ENCODE measurements around the gene CYTH1. TPM values are rescaled to one million over a fixed set of nuclear protein-coding genes. Genes with fewer than 3 reads are reported as not detected.
A peak's percentile ranks its signal among the peaks of the same experiment; 100 is the strongest.

The CYTH1 gene
- total RNA-seq, 1 experiment from 2014 or later = 34.0 TPM

GRCh38 chr17:78704594-78704993, 77.5 kb downstream of the CYTH1 start:
- Histone ChIP-seq H3K9me3 (replicated peaks) (no peaks in the 10 kb centered on the region), H3K4me3 (no peak overlapping the region), H3K27ac (no peak overlapping the region), H3K36me3 (peaks cover 13% of the 10 kb centered on the region; the same call in 1 of the 2 replicates), H3K4me1 (peaks cover 18% of the 10 kb centered on the region), H3K27me3 (no peaks in the 10 kb centered on the region)
- DNase-seq = no peak

DNA sequence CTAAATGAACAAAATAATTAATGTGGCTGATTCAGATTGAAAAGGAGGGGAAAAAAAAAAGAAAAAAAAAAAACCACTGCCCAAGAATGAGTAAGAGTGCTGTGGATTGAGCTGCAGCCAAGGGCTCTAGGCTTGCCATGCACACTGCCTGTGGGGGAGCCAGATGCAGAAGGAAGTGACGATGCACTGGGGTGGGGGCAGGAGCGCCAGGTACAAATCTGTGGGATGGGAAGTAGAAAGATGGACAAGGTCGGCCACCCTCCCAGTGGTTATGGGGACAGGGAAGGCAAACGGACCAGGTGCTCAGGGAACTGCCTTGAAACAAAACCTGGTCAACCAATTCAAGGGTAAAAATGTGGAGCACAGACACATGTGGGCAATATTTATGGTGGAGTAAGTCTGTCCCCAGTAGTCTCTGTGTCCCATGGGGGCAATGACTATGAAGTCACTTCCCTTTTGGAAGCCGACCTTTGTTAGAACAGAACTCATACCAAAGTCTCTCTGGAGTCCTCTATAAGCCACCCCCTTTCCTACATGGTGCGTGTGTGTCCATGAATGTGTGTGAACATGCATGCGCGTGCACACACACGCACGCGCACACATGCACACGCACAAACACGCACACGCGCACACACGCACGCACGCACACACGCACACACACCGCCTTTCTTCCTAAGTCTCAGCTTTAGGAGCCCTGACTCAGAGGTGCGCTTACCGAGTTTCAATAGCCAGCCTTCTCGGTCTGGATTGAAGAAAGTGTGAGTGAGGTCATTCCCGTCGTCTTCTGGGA, 84.3 kb downstream of the CYTH1 start:
- Histone ChIP-seq H3K9me3 (replicated peaks) (no peaks in the 10 kb centered on the region), H3K27ac (no peak overlapping the region), H3K4me1 (no peaks in the 10 kb centered on the region), H3K36me3 (peaks cover 24% of the 10 kb centered on the region), H3K4me3 (no peak overlapping the region), H3K27me3 (no peaks in the 10 kb centered on the region)
- no peak for DNase-seq

DNA sequence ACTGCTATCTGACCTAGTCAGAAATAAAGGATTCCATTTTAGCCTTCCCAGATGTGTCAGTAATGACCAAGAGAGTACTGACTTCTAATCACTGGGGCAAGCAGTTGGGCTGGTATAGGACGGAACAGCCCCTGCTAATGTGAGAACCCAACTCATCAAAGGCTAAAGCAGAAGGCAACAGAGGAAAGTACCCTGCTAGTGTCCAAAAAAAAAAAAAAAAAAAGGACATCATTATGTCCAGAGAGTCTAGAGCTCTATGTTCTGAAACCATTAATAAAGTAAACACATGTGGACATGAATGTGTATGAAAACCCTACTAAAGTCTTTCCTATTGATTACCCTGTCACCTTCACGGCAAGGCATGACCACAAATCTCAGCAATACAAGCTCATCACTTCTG, 85.0 kb downstream of the CYTH1 start:
- Histone ChIP-seq H3K36me3 (peaks cover 24% of the 10 kb centered on the region), H3K4me1 (no peaks in the 10 kb centered on the region), H3K4me3 (no peak overlapping the region), H3K27ac (no peak overlapping the region), H3K9me3 (replicated peaks) (no peaks in the 10 kb centered on the region), H3K27me3 (no peaks in the 10 kb centered on the region)
- no peak for DNase-seq

DNA sequence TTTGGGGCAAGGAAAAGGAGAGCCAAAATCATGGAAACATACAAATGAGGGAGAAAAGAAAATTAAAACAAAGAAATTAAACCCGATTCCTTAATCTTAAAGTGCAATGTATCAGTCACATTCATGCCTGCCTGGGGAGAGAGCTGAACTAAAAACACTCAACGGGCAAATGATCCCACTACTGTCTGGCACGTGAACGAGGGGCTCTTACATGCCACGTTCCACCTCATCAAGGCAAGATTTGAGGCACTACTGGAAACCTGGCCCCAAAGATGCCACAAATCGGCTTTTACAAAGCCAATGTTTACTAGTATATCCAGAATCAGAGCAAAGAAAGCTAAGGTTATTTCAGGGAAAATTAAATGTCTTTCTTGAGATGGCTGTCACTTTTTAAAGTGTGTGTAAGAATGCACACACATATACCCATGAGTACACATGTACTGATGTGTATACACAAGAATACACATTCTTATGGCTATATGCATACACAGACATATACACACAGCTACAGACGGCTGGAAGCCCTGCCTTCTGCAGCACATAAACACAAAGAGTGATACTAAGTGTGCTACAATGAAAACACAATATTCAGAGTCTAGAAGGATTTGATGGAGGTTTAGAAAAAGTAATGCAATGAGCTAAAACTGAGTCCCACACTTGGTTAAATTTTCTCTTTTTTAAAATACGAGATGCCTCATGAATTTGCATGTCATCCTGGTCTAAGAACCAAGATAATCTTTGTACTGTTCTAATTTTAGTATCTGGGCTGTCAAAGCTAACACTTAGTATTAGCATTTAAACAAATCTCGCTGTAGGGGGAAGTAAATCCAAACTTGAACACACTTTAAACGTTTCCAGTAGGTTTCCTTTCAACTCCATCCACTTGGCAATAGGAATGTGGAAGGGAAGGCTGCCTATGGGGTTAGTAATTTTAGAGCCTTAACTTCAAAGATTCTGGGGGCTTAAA, 85.8 kb downstream of the CYTH1 start:
- no peaks in the 10 kb centered on the region for H3K9me3 ChIP-seq (replicated peaks)
- H3K27me3 ChIP-seq = no peaks in the 10 kb centered on the region
- H3K27ac ChIP-seq = no peak overlapping the region
- H3K4me1 ChIP-seq = no peaks in the 10 kb centered on the region
- H3K36me3 ChIP-seq = peaks cover 18% of the 10 kb centered on the region
- DNase-seq = no peak
- no peak overlapping the region for H3K4me3 ChIP-seq

- H3K9me3 ChIP-seq (replicated peaks) = no peaks in the 10 kb centered on the region
- H3K4me1 ChIP-seq = no peaks in the 10 kb centered on the region
- H3K27me3 ChIP-seq = no peaks in the 10 kb centered on the region
- no peak overlapping the region for H3K27ac ChIP-seq
- no peak for DNase-seq
- H3K4me3 ChIP-seq = no peak overlapping the region
- peaks cover 14% of the 10 kb centered on the region for H3K36me3 ChIP-seq
Observed at GRCh38 chr17:78694805-78695531, 87.1 kb downstream of the CYTH1 start.

- Histone ChIP-seq H3K4me3 (no peak overlapping the region), H3K36me3 (peaks cover 10% of the 10 kb centered on the region), H3K9me3 (replicated peaks) (no peaks in the 10 kb centered on the region), H3K27me3 (no peaks in the 10 kb centered on the region), H3K4me1 (no peaks in the 10 kb centered on the region), H3K27ac (no peak overlapping the region)
- DNase-seq = no peak
Observed at GRCh38 chr17:78693346-78694083, 88.6 kb downstream of the CYTH1 start.

DNA sequence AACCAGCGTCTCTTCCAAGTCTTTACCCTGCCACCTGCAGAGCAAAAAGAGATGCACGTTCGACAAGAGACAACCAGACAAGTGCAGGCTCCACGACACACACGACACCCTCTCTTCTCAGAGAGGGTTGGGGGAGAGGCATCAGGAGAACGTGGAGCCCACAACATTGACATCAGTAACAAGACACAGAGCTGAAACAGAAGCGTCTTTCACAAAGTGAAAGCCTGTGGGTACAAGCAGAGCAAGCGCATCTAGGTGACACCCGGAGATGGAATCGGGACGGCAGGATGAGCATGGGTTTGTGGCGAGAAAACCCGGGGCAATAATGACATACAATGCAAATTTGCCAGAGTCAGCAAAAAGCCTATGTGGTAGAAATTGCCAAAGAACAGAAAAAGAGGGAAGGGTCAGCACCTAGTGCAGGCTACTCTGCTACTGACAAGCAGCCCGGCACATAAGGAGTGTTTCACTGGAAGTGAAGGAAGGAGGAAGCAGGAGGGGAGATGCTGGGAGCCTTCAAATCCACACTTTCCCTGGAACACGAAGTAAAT, 89.5 kb downstream of the CYTH1 start:
- Histone ChIP-seq H3K9me3 (replicated peaks) (no peaks in the 10 kb centered on the region), H3K27ac (no peak overlapping the region), H3K27me3 (no peaks in the 10 kb centered on the region), H3K4me3 (no peak overlapping the region), H3K4me1 (no peaks in the 10 kb centered on the region), H3K36me3 (peaks cover 19% of the 10 kb centered on the region; the same call in 1 of the 2 replicates)
- DNase-seq = no peak

GRCh38 chr17:78689029-78689428, 93.0 kb downstream of the CYTH1 start:
- DNase-seq = no peak
- Histone ChIP-seq H3K27me3 (no peaks in the 10 kb centered on the region), H3K4me1 (no peaks in the 10 kb centered on the region), H3K9me3 (replicated peaks) (no peaks in the 10 kb centered on the region; the same call in 1 of the 2 replicates), H3K4me3 (no peak overlapping the region), H3K27ac (no peak overlapping the region), H3K36me3 (peaks cover 27% of the 10 kb centered on the region)

GRCh38 chr17:78687944-78688343, 94.1 kb downstream of the CYTH1 start:
- H3K4me1 ChIP-seq = peaks cover 10% of the 10 kb centered on the region

DNA sequence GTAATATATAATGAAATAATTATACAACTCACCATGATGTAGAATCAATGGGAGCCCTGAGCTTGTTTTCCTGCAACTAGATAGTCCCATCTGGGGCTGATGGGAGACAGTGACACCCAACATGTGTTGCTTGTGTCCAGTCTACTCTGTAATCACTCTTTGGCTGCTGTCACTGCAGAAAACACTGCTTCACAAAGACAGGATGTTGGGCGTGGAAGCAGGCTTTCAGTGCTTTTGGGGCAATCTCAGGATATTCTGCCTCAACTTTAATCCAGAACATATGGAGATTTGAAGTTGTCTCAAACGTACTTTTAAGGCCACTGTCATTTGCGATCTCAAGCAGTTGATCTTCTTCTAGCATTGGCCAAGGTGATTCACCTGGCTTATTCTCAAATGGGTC, 94.9 kb downstream of the CYTH1 start:
- Histone ChIP-seq H3K4me1 (peaks cover 16% of the 10 kb centered on the region), H3K36me3 (peaks cover 25% of the 10 kb centered on the region)

More at GRCh38 chr17:78687944-78688343, 94.1 kb downstream of the CYTH1 start:
- Histone ChIP-seq H3K9me3 (replicated peaks) (no peaks in the 10 kb centered on the region; the same call in 1 of the 2 replicates), H3K4me3 (no peak overlapping the region), H3K36me3 (peaks cover 26% of the 10 kb centered on the region), H3K27me3 (no peaks in the 10 kb centered on the region), H3K27ac (no peak overlapping the region)
- DNase-seq = no peak

GRCh38 chr17:78684026-78684425, 98.0 kb downstream of the CYTH1 start:
- H3K27ac ChIP-seq = no peak overlapping the region
- no peak overlapping the region for H3K4me3 ChIP-seq
- peaks cover 23% of the 10 kb centered on the region for H3K4me1 ChIP-seq
- no peak for DNase-seq
- H3K27me3 ChIP-seq = no peaks in the 10 kb centered on the region
- no peaks in the 10 kb centered on the region; the same call in 1 of the 2 replicates for H3K9me3 ChIP-seq (replicated peaks)
- H3K36me3 ChIP-seq = peaks cover 25% of the 10 kb centered on the region

More for the DNA sequence above, 94.9 kb downstream of the CYTH1 start:
- DNase-seq = no peak
- no peak overlapping the region for H3K4me3 ChIP-seq
- H3K27ac ChIP-seq = no peak overlapping the region
- no peaks in the 10 kb centered on the region for H3K27me3 ChIP-seq
- H3K9me3 ChIP-seq (replicated peaks) = no peaks in the 10 kb centered on the region; the same call in 1 of the 2 replicates

DNA sequence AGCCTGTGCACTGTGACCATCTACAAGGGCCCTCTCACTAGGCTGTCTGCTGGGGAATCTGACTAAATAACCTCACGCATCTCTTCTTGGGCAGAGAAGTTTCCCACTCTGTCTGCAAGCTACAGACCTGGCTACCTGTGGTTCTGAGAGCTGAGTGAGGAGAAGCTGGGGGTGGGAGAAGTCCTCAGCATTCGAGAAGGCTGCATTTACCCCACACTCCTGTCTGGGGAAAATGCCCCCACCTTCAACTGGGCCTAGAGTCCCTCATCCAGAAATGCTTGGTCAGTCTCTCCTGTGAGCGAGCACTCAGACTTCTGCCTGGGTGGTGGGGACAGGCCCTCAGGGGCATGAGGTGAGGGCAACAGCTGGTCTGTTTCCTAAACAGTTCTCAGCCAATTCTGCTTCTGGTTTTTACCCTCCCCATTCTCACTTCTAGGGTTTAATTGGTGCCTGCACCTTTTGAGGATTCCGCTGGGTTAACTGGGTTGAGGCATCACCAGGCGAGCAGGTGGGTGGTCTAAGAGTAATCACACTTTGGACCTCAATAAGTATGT, 98.6 kb downstream of the CYTH1 start:
- peaks cover 21% of the 10 kb centered on the region for H3K36me3 ChIP-seq

DNA sequence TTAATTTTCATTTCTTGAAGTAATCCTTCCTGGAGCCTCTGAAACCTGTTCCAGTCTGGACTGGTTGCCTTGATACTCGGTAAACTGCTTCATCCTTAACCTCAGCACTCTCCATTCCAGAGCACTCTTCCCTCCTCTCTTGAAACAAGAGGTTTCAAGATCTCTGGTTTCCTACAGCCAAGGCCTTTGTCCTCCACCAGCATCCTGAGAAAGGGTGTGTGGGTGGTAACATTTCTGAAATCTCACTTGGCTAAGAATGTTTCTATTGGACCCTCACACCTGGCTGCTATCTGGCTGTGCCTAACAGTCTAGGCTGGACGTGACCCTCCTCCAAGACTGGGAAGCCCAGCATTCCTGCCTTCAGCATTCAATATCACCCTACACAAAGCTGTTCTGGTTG, 99.7 kb downstream of the CYTH1 start:
- H3K27ac ChIP-seq = no peak overlapping the region
- peaks cover 10% of the 10 kb centered on the region for H3K36me3 ChIP-seq
- DNase-seq = no peak

More for the DNA sequence above, 98.6 kb downstream of the CYTH1 start:
- DNase-seq = peak in 1 of 2 experiments; percentile 46
- Histone ChIP-seq H3K4me1 (peaks cover 23% of the 10 kb centered on the region), H3K27me3 (no peaks in the 10 kb centered on the region), H3K9me3 (replicated peaks) (no peaks in the 10 kb centered on the region; the same call in 1 of the 2 replicates), H3K27ac (no peak overlapping the region), H3K4me3 (no peak overlapping the region)

More for the DNA sequence above, 99.7 kb downstream of the CYTH1 start:
- H3K4me1 ChIP-seq = peaks cover 23% of the 10 kb centered on the region
- H3K27me3 ChIP-seq = no peaks in the 10 kb centered on the region
- H3K4me3 ChIP-seq = no peak overlapping the region
- no peaks in the 10 kb centered on the region; the same call in 1 of the 2 replicates for H3K9me3 ChIP-seq (replicated peaks)

Data from SJCRH30 (cell line).